Retinal pigment epithelial cell (primary cell): Measurements from ENCODE around the gene ERGIC1.
"Not testable (repeated sequence)": the region's sequence is repeated elsewhere in the genome, so short reads cannot be mapped to it uniquely, and the experiment has no call there.

Experiments used
- DNase-seq: peaks from one replicate; pipeline ENCODE4 v3.0.0-alpha.2; 2010; ENCODE audit warnings: low read depth
- H3K4me3 ChIP-seq: 2 replicates; pipeline ENCODE4 v1.5.1; 2011; ENCODE audit warnings: mild to moderate bottlenecking, low read length, control low read depth, moderate library complexity
- CTCF ChIP-seq: conservative IDR thresholded peaks from 2 replicates; pipeline ENCODE4 v1.5.1; 2011; ENCODE audit warnings: low read depth, low read length, control low read depth, inconsistent platforms

The ERGIC1 gene

GRCh38 chr5:172802567-172803176, 31.4 kb upstream of the ERGIC1 start:
- no peak for DNase-seq
- TF ChIP-seq CTCF = no peak
- H3K4me3 ChIP-seq = no peak overlapping the region

GRCh38 chr5:172805018-172805683, 28.9 kb upstream of the ERGIC1 start:
- H3K4me3 ChIP-seq = no peak overlapping the region
- no peak for DNase-seq
- no peak for TF ChIP-seq CTCF

- H3K4me3 ChIP-seq = no peak overlapping the region
- TF ChIP-seq CTCF = no peak
- no peak for DNase-seq
Observed at GRCh38 chr5:172805736-172806255, 28.3 kb upstream of the ERGIC1 start.

- no peak for TF ChIP-seq CTCF
- DNase-seq = peak; percentile 87
- peak overlapping the region; percentile 26 for H3K4me3 ChIP-seq
Observed at GRCh38 chr5:172806897-172807672, 27.0 kb upstream of the ERGIC1 start.

- no peak overlapping the region for H3K4me3 ChIP-seq
- no peak for DNase-seq
- TF ChIP-seq CTCF = no peak
Observed at GRCh38 chr5:172807766-172808311, 26.2 kb upstream of the ERGIC1 start.

GRCh38 chr5:172809774-172810173, 24.3 kb upstream of the ERGIC1 start:
- no peak overlapping the region for H3K4me3 ChIP-seq
- no peak for TF ChIP-seq CTCF
- no peak for DNase-seq

GRCh38 chr5:172810996-172811395, 23.1 kb upstream of the ERGIC1 start:
- DNase-seq, H3K4me3 ChIP-seq: not testable (repeated sequence)
